PC-3 (cell line): ENCODE data around the gene TRIM40. TPM values are rescaled to one million over a fixed set of nuclear protein-coding genes. Genes with fewer than 3 reads are reported as not detected.

Source experiments
- ATAC-seq: fragments of 200-7000 bp; cut with Tn5 transposase; 2 replicates; pipeline ENCODE4 v1.9.1; 2020; ENCODE audit warnings: mild to moderate bottlenecking, moderate library complexity
- BruUV-seq: library from RNA; stranded (reverse); fragments of 400-500 nt; replicated peaks from 2 replicates; lab custom pipeline; 2021; lab: Mats Ljungman, UMichigan
- CTCF ChIA-PET: fragments of 300-600 bp; sonication (Branson Sonifier 250); formaldehyde crosslinking; loops from one replicate; lab custom pipeline; 2022; ENCODE audit warnings: antibody characterized with exemption; lab: Charles Lee
- POLR2A ChIA-PET: fragments of 300-600 bp; sonication (Branson Sonifier 250); formaldehyde crosslinking; loops from one replicate; lab custom pipeline; 2022; ENCODE audit warnings: antibody characterized with exemption; ENCODE audit not compliant: unreplicated experiment; lab: Charles Lee
- DNase-seq: peaks from one replicate; pipeline ENCODE4 v3.0.0-alpha.2; 2015
- H2AFZ ChIP-seq: fragments of 300-600 bp; sonication (generic); 2 replicates; pipeline ENCODE4 v1.6.0; 2016; ENCODE audit warnings: antibody characterized with exemption, low read length
- H3F3A ChIP-seq: fragments of 300-600 bp; sonication (generic); one replicate; pipeline ENCODE4 v1.6.0; 2017; ENCODE audit warnings: antibody characterized with exemption, low read length, control low read depth, mild to moderate bottlenecking; ENCODE audit not compliant: unreplicated experiment
- H3K27ac ChIP-seq: fragments of 300-600 bp; sonication (generic); 2 replicates; pipeline ENCODE4 v1.5.1; 2016; ENCODE audit warnings: mild to moderate bottlenecking, low read length
- H3K27me3 ChIP-seq: fragments of 300-600 bp; sonication (generic); 2 replicates; pipeline ENCODE4 v1.6.1; 2016; ENCODE audit warnings: low read length, mixed read lengths
- H3K36me3 ChIP-seq: fragments of 300-600 bp; sonication (generic); 2 replicates; pipeline ENCODE4 v1.6.1; 2016; ENCODE audit warnings: low read depth, mixed run types, low read length, mixed read lengths
- H3K4me1 ChIP-seq: fragments of 300-600 bp; sonication (generic); 2 replicates; pipeline ENCODE4 v1.5.1; 2016; ENCODE audit warnings: low read length; ENCODE audit not compliant: insufficient read depth
- H3K4me2 ChIP-seq: fragments of 300-600 bp; sonication (generic); 2 replicates; pipeline ENCODE4 v1.6.0; 2016; ENCODE audit warnings: low read length
- H3K4me3 ChIP-seq: fragments of 300-600 bp; sonication (generic); 2 replicates; pipeline ENCODE4 v1.5.1; 2016; ENCODE audit warnings: mild to moderate bottlenecking, low read length, mixed read lengths
- H3K79me2 ChIP-seq: fragments of 300-600 bp; sonication (generic); 2 replicates; pipeline ENCODE4 v1.6.1; 2017; ENCODE audit warnings: low read length, mixed read lengths
- H3K9ac ChIP-seq: fragments of 300-600 bp; sonication (generic); 2 replicates; pipeline ENCODE4 v1.6.0; 2016; ENCODE audit warnings: mild to moderate bottlenecking, low read length
- H3K9me2 ChIP-seq: fragments of 300-600 bp; sonication (generic); replicated peaks from 2 replicates; pipeline ENCODE4 v1.6.1; 2016; ENCODE audit warnings: mixed run types, low read length, mixed read lengths
- H3K9me3 ChIP-seq: fragments of 300-600 bp; sonication (generic); 2 replicates; pipeline ENCODE4 v1.6.1; 2016; ENCODE audit warnings: low read length, mixed read lengths
- H4K20me1 ChIP-seq: fragments of 300-600 bp; sonication (generic); 2 replicates; pipeline ENCODE4 v1.6.1; 2016; ENCODE audit warnings: low read length, mixed read lengths
- CTCF ChIP-seq: fragments of 300-600 bp; sonication (generic); conservative IDR thresholded peaks from 2 replicates; pipeline ENCODE4 v1.5.1; 2017; ENCODE audit warnings: antibody characterized with exemption, low read depth, mild to moderate bottlenecking, low read length
- EZH2 ChIP-seq: fragments of 300-600 bp; sonication (generic); IDR thresholded peaks from one replicate; pipeline ENCODE4 v1.6.1; 2017; ENCODE audit warnings: antibody characterized with exemption, mild to moderate bottlenecking, low read length; ENCODE audit not compliant: unreplicated experiment
- EZH2phosphoT487 ChIP-seq: fragments of 300-600 bp; sonication (generic); IDR thresholded peaks from 2 replicates; pipeline ENCODE4 v1.6.1; 2018; ENCODE audit warnings: mild to moderate bottlenecking, antibody characterized with exemption, low read length, borderline replicate concordance
- intact Hi-C: fragments of 100-400 bp; cut with micrococcal nuclease; formaldehyde crosslinking; loops from 2 replicates; pipeline ENCODE4 v1.9.0; 2023
- total RNA-seq: library from RNA; depleted of rRNA; stranded (reverse); fragments of >200 nt; gene quantifications from 2 replicates; pipeline ENCODE4 v1.2.3, GENCODE V29; 2014

TRIM40 gene
- total RNA-seq, 1 experiment from 2014 or later, result not detected

- intact Hi-C loops, result loop anchor here (5.0 kb wide), 1 partner anchor 42 kb away; no protein-coding TSS in a partner anchor
- Histone ChIP-seq H2AFZ (peak overlapping the region; percentile 86; the same call in 1 of the 2 replicates), H3K4me1 (peaks cover 15% of the 10 kb centered on the region), H3K4me2 (peak overlapping the region; percentile 85), H3F3A (no peaks in the 10 kb centered on the region), H3K27me3 (no peaks in the 10 kb centered on the region), H3K9ac (no peak overlapping the region), H3K9me3 (no peaks in the 10 kb centered on the region), H3K27ac (no peak overlapping the region), H3K4me3 (peak overlapping the region; percentile 55; the same call in 1 of the 2 replicates), H3K79me2 (no peaks in the 10 kb centered on the region), H3K9me2 (no peaks in the 10 kb centered on the region), H4K20me1 (no peaks in the 10 kb centered on the region), H3K36me3 (no peaks in the 10 kb centered on the region)
- POLR2A ChIA-PET, result no interaction called here
- ATAC-seq (no peak), DNase-seq (no peak)
- CTCF ChIA-PET, result interaction anchor here (1.3 to 5.7 kb wide), 2 partner anchors 8 to 27 kb away, joined by 7 to 107 read pairs; no protein-coding TSS in a partner anchor
- TF ChIP-seq EZH2phosphoT487 (no peak), CTCF (no peak), EZH2 (no peak)
- BruUV-seq, result no TSS peak
Observed at GRCh38 chr6:30130179-30130679, 5.7 kb upstream of the TRIM40 start.

- H3K27me3 ChIP-seq, result no peaks in the 10 kb centered on the region
- no peak overlapping the region for H3K27ac ChIP-seq
- H3K9ac ChIP-seq, result no peak overlapping the region
- peaks cover 23% of the 10 kb centered on the region for H3K4me1 ChIP-seq
- no peaks in the 10 kb centered on the region for H3K79me2 ChIP-seq
- no peaks in the 10 kb centered on the region for H4K20me1 ChIP-seq
- ChIA-PET POLR2A (no interaction called here), CTCF (interaction anchor here (0.6 to 5.7 kb wide), 3 partner anchors 9 to 28 kb away, joined by 3 to 107 read pairs (median 7); no protein-coding TSS in a partner anchor)
- ATAC-seq (peak; percentile 93), DNase-seq (peak; percentile 87)
- intact Hi-C loops, result loop anchor here (1.0 to 5.0 kb wide), 2 partner anchors 28 to 41 kb away; no protein-coding TSS in a partner anchor
- no peaks in the 10 kb centered on the region for H3K36me3 ChIP-seq
- peak overlapping the region; percentile 86 for H2AFZ ChIP-seq
- TF ChIP-seq CTCF (peak; percentile 100), EZH2 (no peak)
- H3K4me3 ChIP-seq, result peak overlapping the region; percentile 55
- no peaks in the 10 kb centered on the region for H3K9me2 ChIP-seq
- H3K4me2 ChIP-seq, result peak overlapping the region; percentile 85
- BruUV-seq, result no TSS peak
- no peaks in the 10 kb centered on the region for H3K9me3 ChIP-seq
- H3F3A ChIP-seq, result no peaks in the 10 kb centered on the region
Observed at GRCh38 chr6:30130887-30131862, 4.8 kb upstream of the TRIM40 start.
